Suprapubic skin (tissue), 4 donors: ENCODE data around the gene BMERB1. TPM values are rescaled to one million over a fixed set of nuclear protein-coding genes. Genes with fewer than 3 reads are reported as not detected.

Experiments used
- DNase-seq, 2 donors: peaks; one replicate each; pipeline ENCODE4 v3.0.0-alpha.2; 2019; ENCODE audit warnings: low spot score in 2 of 2
- H3K27ac ChIP-seq: fragments of 200-600 bp; sonication (generic); one replicate; pipeline ENCODE4 v1.5.1; 2019
- H3K27me3 ChIP-seq: fragments of 200-600 bp; sonication (generic); one replicate; pipeline ENCODE4 v1.5.1; 2019
- H3K36me3 ChIP-seq: fragments of 200-600 bp; sonication (generic); one replicate; pipeline ENCODE4 v1.5.1; 2019
- H3K4me1 ChIP-seq: fragments of 200-600 bp; sonication (generic); one replicate; pipeline ENCODE4 v1.5.1; 2019
- H3K4me3 ChIP-seq: fragments of 200-600 bp; sonication (generic); one replicate; pipeline ENCODE4 v1.5.1; 2019; ENCODE audit warnings: mild to moderate bottlenecking
- H3K9me3 ChIP-seq: fragments of 200-600 bp; sonication (generic); one replicate; pipeline ENCODE4 v1.5.1; 2019
- CTCF ChIP-seq, 2 donors: fragments of 200-600 bp in 1 of 2; fragments of 450-650 bp in 1 of 2; sonication (generic) in 1 of 2; IDR thresholded peaks; one replicate each; pipeline ENCODE4 v1.5.1; 2016 to 2019; ENCODE audit warnings: antibody characterized with exemption in 2 of 2, mild to moderate bottlenecking in 1 of 2, moderate library complexity in 1 of 2
- EP300 ChIP-seq: sonication (generic); formaldehyde crosslinking; IDR thresholded peaks from one replicate; pipeline ENCODE4 v1.6.1; 2017; ENCODE audit warnings: antibody characterized with exemption
- POLR2A ChIP-seq, 2 donors: fragments of 450-650 bp; IDR thresholded peaks; one replicate each; pipeline ENCODE4 v1.6.1; 2017; ENCODE audit warnings: antibody characterized with exemption in 2 of 2, mild to moderate bottlenecking in 2 of 2, moderate library complexity in 2 of 2
- POLR2AphosphoS5 ChIP-seq, 3 donors: sonication (generic); formaldehyde crosslinking; IDR thresholded peaks; one replicate each; pipeline ENCODE4 v1.6.1; 2017; ENCODE audit warnings: antibody characterized with exemption in 3 of 3
- WGBS: methylation state at CpG from one replicate; pipeline ENCODE4 v1.1.5; 2018; 5-methylcytosine and 5-hydroxymethylcytosine counted together
- total RNA-seq, 4 donors: library from RNA; depleted of rRNA; stranded (reverse); fragments of >200 nt; gene quantifications; one replicate each; pipeline ENCODE4 v1.1.0, GENCODE V29; 2016

The BMERB1 gene
- total RNA-seq, 4 donors from 2014 or later: 5.5 to 31.4 (median 17.9) TPM

- no peaks in the 10 kb centered on the region for H3K27me3 ChIP-seq
- no peak overlapping the region for H3K4me3 ChIP-seq
- DNase-seq: no peak
- H3K4me1 ChIP-seq: peaks cover 4% of the 10 kb centered on the region
- 86% methylated on average over 10 of the region's 10 CpGs for WGBS
- H3K27ac ChIP-seq: no peak overlapping the region
- H3K9me3 ChIP-seq: no peaks in the 10 kb centered on the region
- TF ChIP-seq POLR2A (IDR thresholded peaks at IDR 0.05): no peak
- TF ChIP-seq EP300: no peak
- TF ChIP-seq CTCF (IDR thresholded peaks at IDR 0.05): no peak
- no peak for TF ChIP-seq POLR2AphosphoS5 (IDR thresholded peaks at IDR 0.05)
- H3K36me3 ChIP-seq: peaks cover 91% of the 10 kb centered on the region
Observed at GRCh38 chr16:15610369-15610871, 176.0 kb downstream of the BMERB1 start.

GRCh38 chr16:15611610-15612009 is 177.2 kb downstream of the BMERB1 start:
- Histone ChIP-seq H3K27ac (no peak overlapping the region), H3K9me3 (no peaks in the 10 kb centered on the region), H3K27me3 (no peaks in the 10 kb centered on the region), H3K36me3 (peaks cover 97% of the 10 kb centered on the region), H3K4me1 (peaks cover 3% of the 10 kb centered on the region), H3K4me3 (no peak overlapping the region)
- WGBS: 87% methylated on average over 7 of the region's 7 CpGs
- TF ChIP-seq EP300: no peak
- no peak for TF ChIP-seq POLR2A (IDR thresholded peaks at IDR 0.05)
- no peak for TF ChIP-seq POLR2AphosphoS5 (IDR thresholded peaks at IDR 0.05)
- TF ChIP-seq CTCF (IDR thresholded peaks at IDR 0.05): no peak
- DNase-seq: no peak

GRCh38 chr16:15613676-15614075 is 179.3 kb downstream of the BMERB1 start:
- H3K27me3 ChIP-seq: no peaks in the 10 kb centered on the region
- no peaks in the 10 kb centered on the region for H3K9me3 ChIP-seq
- no peaks in the 10 kb centered on the region for H3K4me1 ChIP-seq
- DNase-seq: no peak
- peaks cover 99% of the 10 kb centered on the region for H3K36me3 ChIP-seq
- WGBS: 95% methylated on average over 4 of the region's 4 CpGs
- no peak overlapping the region for H3K27ac ChIP-seq
- TF ChIP-seq POLR2A (IDR thresholded peaks at IDR 0.05) (no peak), CTCF (IDR thresholded peaks at IDR 0.05) (no peak), EP300 (no peak), POLR2AphosphoS5 (IDR thresholded peaks at IDR 0.05) (no peak)
- no peak overlapping the region for H3K4me3 ChIP-seq

- DNase-seq: no peak
- Histone ChIP-seq H3K9me3 (no peaks in the 10 kb centered on the region), H3K27me3 (no peaks in the 10 kb centered on the region), H3K4me1 (no peaks in the 10 kb centered on the region), H3K4me3 (no peak overlapping the region), H3K36me3 (peaks cover 97% of the 10 kb centered on the region), H3K27ac (no peak overlapping the region)
- WGBS: 90% methylated on average over 4 of the region's 4 CpGs
- no peak for TF ChIP-seq EP300
- no peak for TF ChIP-seq POLR2A (IDR thresholded peaks at IDR 0.05)
- TF ChIP-seq CTCF (IDR thresholded peaks at IDR 0.05): no peak
- no peak for TF ChIP-seq POLR2AphosphoS5 (IDR thresholded peaks at IDR 0.05)
Observed at GRCh38 chr16:15616012-15616411, 181.6 kb downstream of the BMERB1 start.

GRCh38 chr16:15616475-15617165 is 182.2 kb downstream of the BMERB1 start:
- H3K27ac ChIP-seq: no peak overlapping the region
- H3K36me3 ChIP-seq: peaks cover 94% of the 10 kb centered on the region
- DNase-seq: no peak
- 91% methylated on average over 11 of the region's 11 CpGs for WGBS
- TF ChIP-seq CTCF (IDR thresholded peaks at IDR 0.05): no peak
- no peak for TF ChIP-seq POLR2AphosphoS5 (IDR thresholded peaks at IDR 0.05)
- no peak for TF ChIP-seq EP300
- no peak for TF ChIP-seq POLR2A (IDR thresholded peaks at IDR 0.05)
- no peaks in the 10 kb centered on the region for H3K27me3 ChIP-seq
- no peaks in the 10 kb centered on the region for H3K9me3 ChIP-seq
- no peak overlapping the region for H3K4me3 ChIP-seq
- H3K4me1 ChIP-seq: no peaks in the 10 kb centered on the region
